Stimulated activated CD4-positive, alpha-beta T cell treated with anti-CD3 and anti-CD28 coated beads, Interleukin-1b, Interleukin-23, amount 100 ng/mL, for 48 hours (primary cell): ENCODE results near the gene RALGDS.

Experiments
- DNase-seq: peaks from one replicate; pipeline ENCODE4 v3.0.0-alpha.2; 2020

The RALGDS gene

GRCh38 chr9:133133681-133134387 is 12.8 kb upstream of the RALGDS start:
- DNase-seq, result peak; percentile 92

- DNase-seq, result no peak
These were observed 11.1 kb upstream of the RALGDS start for GRCh38 chr9:133132174-133132573.

GRCh38 chr9:133131506-133131905 is 10.5 kb upstream of the RALGDS start:
- DNase-seq, result no peak

- peak; percentile 32 for DNase-seq
These were observed 9.7 kb upstream of the RALGDS start for GRCh38 chr9:133130685-133131244.

GRCh38 chr9:133129001-133129795 is 8.2 kb upstream of the RALGDS start:
- DNase-seq, result no peak

- DNase-seq, result no peak
These were observed 7.1 kb upstream of the RALGDS start for GRCh38 chr9:133128152-133128551.

- no peak for DNase-seq
These were observed 6.4 kb upstream of the RALGDS start for GRCh38 chr9:133127340-133127981.

- no peak for DNase-seq
These were observed 5.8 kb upstream of the RALGDS start for GRCh38 chr9:133126697-133127339.

- DNase-seq, result no peak
These were observed 5.1 kb upstream of the RALGDS start for GRCh38 chr9:133125941-133126696.

- DNase-seq, result no peak
These were observed 3.9 kb upstream of the RALGDS start for GRCh38 chr9:133124907-133125275.

GRCh38 chr9:133124123-133124906 is 3.3 kb upstream of the RALGDS start:
- DNase-seq, result no peak

GRCh38 chr9:133122935-133123611 is 2.0 kb upstream of the RALGDS start:
- no peak for DNase-seq

- no peak for DNase-seq
These were observed 1.5 kb upstream of the RALGDS start for GRCh38 chr9:133122605-133122934.

GRCh38 chr9:133121915-133122550 is 993 bp upstream of the RALGDS start:
- no peak for DNase-seq

- no peak for DNase-seq
These were observed 391 bp downstream of the RALGDS start for GRCh38 chr9:133120501-133121197.

- no peak for DNase-seq
These were observed 1.1 kb downstream of the RALGDS start for GRCh38 chr9:133119846-133120500.

- DNase-seq, result no peak
These were observed 1.8 kb downstream of the RALGDS start for GRCh38 chr9:133119103-133119845.

- no peak for DNase-seq
These were observed 2.5 kb downstream of the RALGDS start for GRCh38 chr9:133118568-133118967.

GRCh38 chr9:133118179-133118520 is 2.9 kb downstream of the RALGDS start:
- DNase-seq, result no peak
